ENCODE data around the gene ABCC2. TPM values are rescaled to one million over a fixed set of nuclear protein-coding genes. Genes with fewer than 3 reads are reported as not detected.

The ABCC2 gene
- total and polyA plus RNA-seq, 2 of the 4 experiments (the other 2 are of a cell fraction), result 0.21 to 0.36 TPM

- no peak overlapping the region for H3K23ac ChIP-seq (ENCODE audit: low read depth, low read length)
- no peak overlapping the region for H3K27ac ChIP-seq (ENCODE audit: insufficient read depth, low read length)
- peaks cover 12% of the 10 kb centered on the region for H3K36me3 ChIP-seq (ENCODE audit: control insufficient read depth, insufficient read depth, low read length)
- no peaks in the 10 kb centered on the region; the same call in 1 of the 2 replicates for H3K4me1 ChIP-seq (ENCODE audit: control insufficient read depth, insufficient read depth, low read length)
- intact Hi-C loops (cut with micrococcal nuclease), result no loop called here
- TF ChIP-seq CTCF (conservative IDR thresholded peaks at IDR 0.05; ENCODE audit: low read depth, low read length) (no peak), NFE2L2 (IDR thresholded peaks at IDR 0.05; ENCODE audit: low read depth, low read length) (no peak), USF2 (IDR thresholded peaks at IDR 0.05; ENCODE audit: low read depth, low read length) (no peak), BHLHE40 (IDR thresholded peaks at IDR 0.05; ENCODE audit: low read depth, low read length) (no peak), CHD1 (IDR thresholded peaks at IDR 0.05; ENCODE audit: low read depth, low read length) (no peak), MAZ (IDR thresholded peaks at IDR 0.05; ENCODE audit: borderline replicate concordance, low read depth, low read length) (no peak), MXI1 (IDR thresholded peaks at IDR 0.05; ENCODE audit: borderline replicate concordance, low read depth, low read length) (no peak), SMC3 (IDR thresholded peaks at IDR 0.05; ENCODE audit: low read depth, low read length) (no peak), RFX5 (IDR thresholded peaks at IDR 0.05; ENCODE audit: low read depth, low read length) (no peak), RCOR1 (IDR thresholded peaks at IDR 0.05; ENCODE audit: insufficient replicate concordance, low read length) (no peak), POLR2A (IDR thresholded peaks at IDR 0.05; ENCODE audit: low read depth, low read length) (no peak), RAD21 (IDR thresholded peaks at IDR 0.05; ENCODE audit: low read length) (no peak), FOS (IDR thresholded peaks at IDR 0.05; ENCODE audit: low read depth, low read length) (no peak), ELK1 (IDR thresholded peaks at IDR 0.05; ENCODE audit: borderline replicate concordance, low read depth, low read length) (no peak), CEBPB (IDR thresholded peaks at IDR 0.05; ENCODE audit: low read depth, low read length) (no peak), MAFK (IDR thresholded peaks at IDR 0.05; ENCODE audit: low read depth, low read length) (no peak)
- H2BK5ac ChIP-seq (ENCODE audit: low read depth, low read length, poor library complexity, severe bottlenecking), result no peak overlapping the region
- no peak overlapping the region for H3K4me2 ChIP-seq (ENCODE audit: low read depth, low read length)
- no peaks in the 10 kb centered on the region for H3K9me3 ChIP-seq (ENCODE audit: control insufficient read depth, insufficient read depth, low read length)
- H3K79me1 ChIP-seq (ENCODE audit: low read depth in 1 of 2, low read length in 2 of 2), result no peaks in the 10 kb centered on the region; a peak in 1 of 4 replicates
- H4K91ac ChIP-seq (ENCODE audit: insufficient read depth, low read depth, low read length), result no peak overlapping the region
- no peaks in the 10 kb centered on the region for H4K20me1 ChIP-seq (ENCODE audit: insufficient read depth, low read length)
- no peak overlapping the region for H2AK9ac ChIP-seq (replicated peaks; ENCODE audit: low read depth, low read length, poor library complexity)
- no CpG with 5 or more reads among the region's 1 CpG for WGBS, 2 experiments (ENCODE audit: extremely low coverage in 2 of 2, insufficient read length in 1 of 2)
- dilution Hi-C loops (cut with HindIII; ENCODE audit: low sequenced_read_pairs, unreplicated experiment), result no loop called here
- DNase-seq (no peak), ATAC-seq (ENCODE audit: low read depth) (no peak)
- no peak overlapping the region for H3K4ac ChIP-seq (ENCODE audit: low read depth, low read length)
- H3K4me3 ChIP-seq (ENCODE audit: insufficient read depth, low read depth, low read length), result no peak overlapping the region
- no peak overlapping the region for H2BK120ac ChIP-seq (ENCODE audit: low read depth, low read length)
- H4K8ac ChIP-seq (ENCODE audit: low read depth in 2 of 2, low read length in 2 of 2), result no peak overlapping the region
- no peak overlapping the region for H3K18ac ChIP-seq (ENCODE audit: low read depth, low read length)
- no peak overlapping the region for H2AK5ac ChIP-seq (ENCODE audit: low read depth, low read length)
- H3K14ac ChIP-seq (replicated peaks; ENCODE audit: low read depth, low read length), result no peak overlapping the region
- no peaks in the 10 kb centered on the region for H3K9me1 ChIP-seq (ENCODE audit: insufficient read depth, low read length)
- no peak overlapping the region for H2AFZ ChIP-seq (replicated peaks; ENCODE audit: low read length, poor library complexity)
- H3K56ac ChIP-seq (ENCODE audit: extremely low read depth, insufficient read depth, low read length), result no peak overlapping the region
- no peak overlapping the region for H3K9ac ChIP-seq (ENCODE audit: low read depth, low read length)
- H3K27me3 ChIP-seq (ENCODE audit: control insufficient read depth, insufficient read depth, low read length), result no peaks in the 10 kb centered on the region
- no peak overlapping the region for H2BK15ac ChIP-seq (ENCODE audit: low read depth, low read length)
- CTCF ChIA-PET, result no interaction called here
- H4K5ac ChIP-seq (ENCODE audit: low read depth, low read length), result no peak overlapping the region
- POLR2A ChIA-PET (ENCODE audit: unreplicated experiment), result no interaction called here
- in situ Hi-C loops (cut with MboI; ENCODE audit: low sequenced_read_pairs), result no loop called here
- H2BK20ac ChIP-seq (ENCODE audit: low read depth, low read length), result no peak overlapping the region
- no TSS peak for BruUV-seq (replicated peaks)
Observed at GRCh38 chr10:99756159-99756558, 26.3 kb upstream of the ABCC2 start.

Measured in IMR-90 (cell line).